Skeletal muscle satellite cell (primary cell): ENCODE data around the gene RPA3.
"Not testable (repeated sequence)": the region's sequence is repeated elsewhere in the genome, so short reads cannot be mapped to it uniquely, and the experiment has no call there.

ENCODE experiments used
- H3K27me3 ChIP-seq: 2 replicates; pipeline ENCODE4 v1.7.0; 2013; ENCODE audit warnings: low read length; ENCODE audit not compliant: control insufficient read depth, insufficient read depth
- H3K36me3 ChIP-seq: 2 replicates; pipeline ENCODE4 v1.7.0; 2013; ENCODE audit warnings: mild to moderate bottlenecking, control low read depth, low read length; ENCODE audit not compliant: insufficient read depth
- H3K4me1 ChIP-seq: 2 replicates; pipeline ENCODE4 v1.7.0; 2013; ENCODE audit warnings: low read length; ENCODE audit not compliant: control insufficient read depth, insufficient read depth
- H3K4me2 ChIP-seq: 2 replicates; pipeline ENCODE4 v1.7.0; 2013; ENCODE audit warnings: mild to moderate bottlenecking, low read length
- H3K4me3 ChIP-seq: 2 replicates; pipeline ENCODE4 v1.7.0; 2013; ENCODE audit warnings: low read length
- H3K9ac ChIP-seq: 2 replicates; pipeline ENCODE4 v1.7.0; 2013; ENCODE audit warnings: mild to moderate bottlenecking, low read depth, low read length, moderate library complexity
- H3K9me3 ChIP-seq: replicated peaks from 2 replicates; pipeline ENCODE4 v1.7.0; 2013; ENCODE audit warnings: mild to moderate bottlenecking, control low read depth, low read length

Gene RPA3

DNA sequence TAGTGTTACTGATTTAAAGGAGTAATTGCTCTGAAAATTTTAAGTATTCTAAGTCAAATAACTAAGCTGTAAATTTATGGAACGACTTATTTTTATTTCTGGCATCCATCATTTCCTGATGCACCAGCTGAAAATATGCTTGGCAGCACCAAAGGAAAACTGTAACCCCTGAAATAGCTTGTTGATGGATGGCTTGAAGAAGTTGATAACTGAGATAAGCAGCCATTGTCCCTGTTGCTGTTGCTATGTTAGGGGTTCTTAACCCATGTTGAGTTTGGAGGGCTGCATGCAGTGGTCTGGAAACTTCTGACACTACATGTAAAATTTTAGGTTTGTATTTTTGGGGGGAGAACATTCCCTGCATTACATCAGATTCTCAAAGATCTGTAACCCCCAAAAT, 30.6 kb downstream of the RPA3 start:
- Histone ChIP-seq H3K9ac (no peak overlapping the region), H3K4me1 (peaks cover 22% of the 10 kb centered on the region), H3K4me2 (no peak overlapping the region), H3K27me3 (no peaks in the 10 kb centered on the region), H3K36me3 (no peaks in the 10 kb centered on the region), H3K9me3 (no peaks in the 10 kb centered on the region), H3K4me3 (no peak overlapping the region)

DNA sequence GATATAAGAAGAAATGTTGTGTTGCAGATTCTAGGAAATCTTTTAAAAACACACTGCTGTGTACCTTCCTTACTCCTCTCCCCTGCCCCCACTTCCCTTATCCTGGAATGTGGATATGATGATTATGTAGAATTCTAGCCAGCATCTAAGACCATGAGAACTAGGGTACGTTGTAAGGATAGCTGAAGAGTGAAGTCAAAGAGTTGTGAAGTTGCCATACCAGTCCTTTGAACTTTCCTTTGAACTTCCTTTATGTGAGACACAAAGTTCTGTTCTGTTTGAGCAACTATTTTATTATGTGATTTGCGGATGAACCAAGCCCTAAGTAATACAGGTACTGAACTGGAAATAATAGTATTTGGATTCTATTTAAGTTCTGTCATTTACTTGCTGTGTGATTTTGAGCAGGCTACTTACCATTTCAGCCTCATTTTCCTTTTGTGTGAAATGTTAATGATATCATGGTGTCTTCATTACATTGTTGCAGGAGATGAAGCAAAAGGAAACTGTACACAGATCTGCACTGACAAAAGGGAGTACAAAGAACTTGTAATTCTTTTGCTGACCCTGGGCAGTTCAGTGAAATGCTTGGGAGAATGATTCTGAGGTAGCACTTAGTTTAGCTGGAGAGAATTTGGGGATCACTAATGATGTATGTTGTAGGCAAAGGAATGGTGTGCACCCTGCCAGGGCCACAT, 31.4 kb downstream of the RPA3 start:
- Histone ChIP-seq H3K9ac (no peak overlapping the region), H3K27me3 (no peaks in the 10 kb centered on the region), H3K36me3 (no peaks in the 10 kb centered on the region), H3K4me2 (no peak overlapping the region), H3K4me1 (peaks cover 25% of the 10 kb centered on the region), H3K4me3 (no peak overlapping the region), H3K9me3 (no peaks in the 10 kb centered on the region)

DNA sequence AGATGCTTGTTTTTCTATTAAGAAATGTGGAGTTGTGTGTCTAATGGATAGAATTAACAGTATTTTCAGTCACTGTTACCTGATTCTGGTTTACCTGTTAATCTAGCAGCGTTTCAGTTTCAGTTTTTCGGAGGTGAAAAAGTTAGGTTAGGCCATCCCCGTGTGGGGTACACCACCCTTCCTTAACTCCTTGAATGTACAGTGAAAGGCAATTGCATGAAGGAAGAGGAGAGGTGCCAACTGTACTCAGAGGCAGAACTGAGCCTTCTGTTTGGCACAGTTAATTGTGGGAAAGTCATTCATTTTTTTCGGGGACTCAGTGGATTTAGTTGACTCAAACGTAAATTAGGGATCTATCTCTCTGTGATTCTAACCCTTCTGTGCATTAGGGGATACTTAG, 35.5 kb downstream of the RPA3 start:
- H3K9ac ChIP-seq = no peak overlapping the region
- H3K4me2 ChIP-seq = peak overlapping the region; percentile 53
- no peaks in the 10 kb centered on the region for H3K36me3 ChIP-seq
- H3K9me3 ChIP-seq = no peaks in the 10 kb centered on the region
- no peak overlapping the region for H3K4me3 ChIP-seq
- no peaks in the 10 kb centered on the region for H3K27me3 ChIP-seq
- H3K4me1 ChIP-seq = peaks cover 15% of the 10 kb centered on the region

DNA sequence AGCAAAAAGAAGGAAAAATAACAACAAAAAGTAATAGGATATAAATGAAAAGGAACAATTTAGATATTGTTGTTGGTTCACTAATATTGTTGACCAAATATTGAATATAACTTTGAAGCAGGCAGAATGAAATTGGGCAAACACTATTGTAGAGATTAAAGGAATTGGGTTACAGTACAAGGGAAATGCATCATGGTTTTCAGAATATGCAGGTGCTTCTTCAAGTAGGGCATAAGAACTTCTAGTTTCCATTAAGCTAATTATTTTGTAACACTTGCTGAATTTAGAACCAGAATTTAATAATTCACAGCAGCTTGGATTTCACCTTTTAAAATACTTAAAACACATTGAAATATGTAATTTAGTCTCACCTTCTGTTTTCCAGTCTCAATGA, 36.5 kb downstream of the RPA3 start:
- Histone ChIP-seq H3K4me1 (peaks cover 12% of the 10 kb centered on the region), H3K4me3 (no peak overlapping the region), H3K9me3 (no peaks in the 10 kb centered on the region), H3K9ac (peak overlapping the region; percentile 15), H3K36me3 (no peaks in the 10 kb centered on the region), H3K27me3 (no peaks in the 10 kb centered on the region), H3K4me2 (no peak overlapping the region)

DNA sequence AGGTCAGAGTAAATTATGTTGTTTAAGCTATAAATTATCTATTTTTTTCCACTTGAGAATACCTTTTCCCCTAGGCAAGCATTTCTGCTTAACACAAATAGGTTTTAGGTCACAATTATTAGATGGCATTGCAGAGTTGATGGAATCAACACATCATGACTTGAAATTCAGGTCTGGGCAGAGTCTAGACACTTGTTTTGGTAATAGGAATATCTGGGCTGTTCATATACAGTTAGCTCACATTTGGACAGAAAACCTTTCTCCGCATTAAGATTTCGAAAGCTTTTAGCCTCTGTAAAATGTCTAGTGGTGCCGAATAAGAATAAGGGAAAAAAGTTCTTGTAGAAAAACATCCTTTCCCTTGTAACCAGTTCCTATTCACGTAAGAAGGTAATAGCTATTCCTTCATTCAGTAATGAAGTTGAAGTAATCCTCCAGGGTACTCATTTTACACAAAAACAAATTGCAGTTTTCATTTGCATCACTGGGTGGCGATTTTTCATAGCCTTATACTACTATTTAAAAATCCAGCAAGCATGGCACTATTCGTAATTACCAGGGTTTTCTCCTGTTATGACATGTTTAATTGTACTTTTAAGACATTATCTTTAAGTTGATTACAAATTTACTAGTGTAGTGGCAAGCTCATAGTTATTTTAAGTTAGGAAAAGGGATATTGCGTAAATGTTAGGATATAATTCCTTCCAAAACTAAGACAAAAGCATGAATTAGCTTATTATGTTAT, 37.0 kb downstream of the RPA3 start:
- peak overlapping the region; percentile 39 for H3K9ac ChIP-seq
- H3K4me3 ChIP-seq = no peak overlapping the region
- H3K27me3 ChIP-seq = no peaks in the 10 kb centered on the region
- H3K36me3 ChIP-seq = no peaks in the 10 kb centered on the region
- H3K4me1 ChIP-seq = peaks cover 10% of the 10 kb centered on the region
- no peaks in the 10 kb centered on the region for H3K9me3 ChIP-seq
- H3K4me2 ChIP-seq = peak overlapping the region; percentile 65

DNA sequence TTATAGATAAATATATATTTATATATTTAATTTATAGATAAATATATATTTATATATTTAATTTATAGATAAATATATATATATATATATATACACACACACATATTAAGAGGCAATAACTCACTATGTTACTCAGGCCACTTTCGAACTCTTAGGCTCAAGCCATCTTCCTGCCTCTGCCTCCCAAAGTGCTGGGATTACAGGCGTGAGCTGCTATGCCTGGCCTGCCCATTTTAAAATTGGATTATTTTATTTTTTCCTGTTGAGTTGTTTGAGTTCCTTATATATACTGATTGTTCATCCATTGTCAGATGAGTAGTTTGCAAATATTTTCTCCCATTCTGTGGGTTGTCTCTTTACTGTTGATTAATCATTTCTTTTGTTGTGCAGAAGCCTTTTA, 38.8 kb downstream of the RPA3 start:
- H3K9ac ChIP-seq, H3K4me2 ChIP-seq, H3K4me3 ChIP-seq, H3K9me3 ChIP-seq, H3K27me3 ChIP-seq, H3K36me3 ChIP-seq: not testable (repeated sequence)
- peaks cover 10% of the 10 kb centered on the region for H3K4me1 ChIP-seq

DNA sequence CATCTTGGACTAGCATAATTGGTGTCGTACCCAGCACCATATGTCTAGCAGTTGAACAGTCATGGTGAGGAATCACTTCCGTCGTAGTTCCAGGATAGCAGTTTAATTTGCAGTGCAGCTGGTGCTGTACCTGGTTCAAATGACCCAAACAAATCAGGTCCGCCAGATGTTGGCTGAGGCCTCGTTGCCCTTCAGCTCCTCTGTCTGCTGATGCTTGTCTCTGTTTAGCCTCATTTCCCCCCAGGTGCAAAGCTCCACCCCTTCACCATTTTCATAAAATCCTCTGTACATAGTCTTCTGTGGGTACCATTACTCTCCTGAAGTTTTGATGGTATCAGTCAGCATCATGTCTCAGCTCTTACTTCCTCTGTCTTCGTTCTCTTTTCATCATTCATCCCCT, 42.7 kb downstream of the RPA3 start:
- no peak overlapping the region for H3K9ac ChIP-seq
- no peaks in the 10 kb centered on the region for H3K9me3 ChIP-seq
- H3K36me3 ChIP-seq = no peaks in the 10 kb centered on the region
- H3K4me2 ChIP-seq = no peak overlapping the region
- H3K4me1 ChIP-seq = no peaks in the 10 kb centered on the region
- no peak overlapping the region for H3K4me3 ChIP-seq
- H3K27me3 ChIP-seq = no peaks in the 10 kb centered on the region

DNA sequence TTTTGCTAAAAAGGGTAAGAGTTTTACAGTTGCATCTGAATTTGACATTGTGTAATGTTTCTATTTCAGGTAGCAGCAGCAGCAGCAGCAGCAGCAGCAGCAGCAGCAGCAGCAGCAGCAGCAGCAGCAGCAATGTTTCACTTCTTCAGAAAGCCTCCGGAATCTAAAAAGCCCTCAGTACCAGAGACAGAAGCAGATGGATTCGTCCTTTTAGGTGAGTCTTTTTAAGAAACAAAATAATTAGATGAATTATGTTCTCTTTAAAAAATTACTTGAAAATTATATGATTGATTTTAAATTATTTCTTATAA, 45.2 kb downstream of the RPA3 start:
- H3K4me2 ChIP-seq = no peak overlapping the region
- H3K4me1 ChIP-seq = no peaks in the 10 kb centered on the region
- no peak overlapping the region for H3K4me3 ChIP-seq
- no peaks in the 10 kb centered on the region for H3K9me3 ChIP-seq
- no peaks in the 10 kb centered on the region for H3K36me3 ChIP-seq
- no peak overlapping the region for H3K9ac ChIP-seq
- H3K27me3 ChIP-seq = no peaks in the 10 kb centered on the region

DNA sequence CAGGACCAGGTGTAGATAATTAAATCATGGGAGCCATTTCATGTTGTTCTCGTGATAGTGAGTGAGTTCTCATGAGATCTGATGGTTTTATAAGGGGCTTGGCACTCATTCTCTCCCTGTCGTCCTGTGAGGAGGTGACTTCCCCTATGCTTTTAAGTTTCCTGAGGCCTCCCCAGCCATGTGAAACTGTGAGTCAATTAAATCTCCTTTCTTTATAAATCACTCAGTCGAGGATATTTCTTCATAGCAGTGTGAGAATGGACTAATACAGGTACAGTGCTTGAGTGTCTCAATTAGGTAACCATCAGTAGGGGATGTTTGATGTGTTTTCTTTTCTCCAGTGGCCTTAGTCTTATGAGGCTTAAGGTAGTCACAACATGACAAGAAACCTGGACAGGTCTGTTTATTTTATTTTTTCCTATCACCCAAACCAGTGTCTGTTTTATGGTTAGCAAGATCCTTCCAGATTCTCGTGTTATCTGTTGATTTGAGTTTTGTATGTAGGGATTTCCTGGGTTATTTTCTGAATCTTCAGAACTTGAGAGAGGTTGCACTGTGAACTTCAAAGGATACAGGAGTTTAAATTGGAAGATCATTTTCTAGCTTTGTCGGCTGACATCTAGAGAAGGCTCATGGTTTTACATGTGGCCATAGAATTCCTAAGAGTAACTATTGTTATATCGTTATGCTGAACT, 45.7 kb downstream of the RPA3 start:
- Histone ChIP-seq H3K4me2 (no peak overlapping the region), H3K27me3 (no peaks in the 10 kb centered on the region), H3K4me3 (no peak overlapping the region), H3K36me3 (no peaks in the 10 kb centered on the region), H3K4me1 (no peaks in the 10 kb centered on the region), H3K9ac (no peak overlapping the region), H3K9me3 (no peaks in the 10 kb centered on the region)

DNA sequence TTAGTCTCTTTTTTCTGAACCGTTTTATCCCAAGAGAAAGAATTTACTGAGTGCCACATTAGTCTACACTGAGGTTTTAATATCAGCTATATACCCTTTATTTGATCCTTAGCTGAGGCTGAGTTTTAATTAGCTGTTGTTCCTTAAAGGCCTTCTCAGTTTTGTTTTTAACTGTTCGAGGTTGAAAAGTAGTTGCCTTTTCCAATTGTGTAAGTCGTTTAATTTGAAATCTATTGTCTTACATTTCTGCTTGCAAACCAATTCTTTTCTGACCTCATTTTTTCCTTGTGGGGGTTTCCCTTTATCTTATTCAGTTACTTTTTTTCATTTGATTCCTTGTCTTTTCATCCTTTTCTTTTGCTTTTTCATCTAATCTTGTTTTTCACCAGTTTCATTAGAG, 47.0 kb downstream of the RPA3 start:
- no peaks in the 10 kb centered on the region for H3K27me3 ChIP-seq
- no peaks in the 10 kb centered on the region for H3K9me3 ChIP-seq
- H3K4me2 ChIP-seq = no peak overlapping the region
- no peaks in the 10 kb centered on the region for H3K36me3 ChIP-seq
- no peak overlapping the region for H3K4me3 ChIP-seq
- no peaks in the 10 kb centered on the region for H3K4me1 ChIP-seq
- no peak overlapping the region for H3K9ac ChIP-seq

DNA sequence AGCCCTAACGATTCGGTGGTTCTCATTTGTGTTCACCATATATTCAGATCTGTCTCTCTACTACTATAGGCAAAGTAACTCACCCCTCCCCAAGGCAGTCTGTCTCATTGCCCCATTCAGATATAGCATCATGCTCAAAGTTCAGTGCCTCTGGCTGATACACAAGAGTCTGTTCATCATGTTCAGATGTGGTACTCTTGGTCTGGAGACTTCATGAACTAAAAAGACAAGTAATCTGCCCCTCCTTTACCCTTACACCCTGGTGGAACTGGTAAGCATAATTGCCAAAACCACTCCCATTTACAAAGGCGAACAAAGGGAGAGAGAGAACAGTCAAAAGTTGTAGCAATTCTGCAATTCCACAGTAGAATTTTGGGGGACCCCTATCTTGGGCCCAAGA, 47.9 kb downstream of the RPA3 start:
- no peaks in the 10 kb centered on the region for H3K27me3 ChIP-seq
- H3K4me1 ChIP-seq = no peaks in the 10 kb centered on the region
- no peak overlapping the region for H3K4me2 ChIP-seq
- H3K4me3 ChIP-seq = no peak overlapping the region
- H3K9ac ChIP-seq = no peak overlapping the region
- no peaks in the 10 kb centered on the region for H3K9me3 ChIP-seq
- H3K36me3 ChIP-seq = no peaks in the 10 kb centered on the region

DNA sequence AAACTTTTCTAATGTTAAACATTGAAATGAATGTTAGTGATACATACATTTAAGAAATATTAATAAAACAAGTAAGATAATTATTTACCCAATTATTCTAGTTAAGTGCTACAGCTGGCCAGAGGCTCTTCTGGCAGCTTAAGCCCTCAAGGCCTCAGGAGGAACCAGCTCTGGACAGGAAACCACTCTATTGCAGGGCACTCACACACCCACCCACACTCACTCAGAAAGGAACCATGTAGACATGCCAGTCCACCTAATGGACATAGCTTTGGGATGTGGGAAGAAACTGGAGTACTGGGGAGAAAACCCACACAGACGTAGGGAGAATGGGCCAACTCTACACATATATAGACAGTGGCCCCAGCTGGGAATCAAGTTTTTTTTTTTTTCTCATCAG, 49.7 kb downstream of the RPA3 start:
- no peaks in the 10 kb centered on the region for H3K9me3 ChIP-seq
- H3K9ac ChIP-seq = no peak overlapping the region
- H3K36me3 ChIP-seq = no peaks in the 10 kb centered on the region
- no peaks in the 10 kb centered on the region for H3K27me3 ChIP-seq
- H3K4me3 ChIP-seq = no peak overlapping the region
- no peaks in the 10 kb centered on the region for H3K4me1 ChIP-seq
- H3K4me2 ChIP-seq = no peak overlapping the region
